Heart right ventricle (tissue), 16 donors: Measurements from ENCODE around the gene RBCK1. TPM values are rescaled to one million over a fixed set of nuclear protein-coding genes. Genes with fewer than 3 reads are reported as not detected.
A peak's percentile ranks its signal among the peaks of the same experiment; 100 is the strongest.
"Not testable (repeated sequence)": the region's sequence is repeated elsewhere in the genome, so short reads cannot be mapped to it uniquely, and the experiment has no call there.

Experiments
- ATAC-seq, 8 donors: fragments of 200-7000 bp; cut with Tn5 transposase; one replicate each; pipeline ENCODE4 v1.9.1; 2020; ENCODE audit warnings: mild to moderate bottlenecking in 8 of 8, moderate library complexity in 8 of 8, moderate number of reproducible peaks in 1 of 8
- DNase-seq, 2 donors: peaks; one replicate each; pipeline ENCODE4 v3.0.0-alpha.2; 2020
- H3K27ac ChIP-seq, 10 donors: fragments of 200-600 bp; sonication (generic) in 2 of 10; one replicate each; pipeline versions ENCODE4 v1.5.0 to v1.8.0; 2020 to 2022; ENCODE audit warnings: mild to moderate bottlenecking in 3 of 10
- H3K27me3 ChIP-seq, 7 donors: fragments of 200-600 bp; one replicate each; pipeline ENCODE4 v1.8.0; 2021 to 2022; ENCODE audit warnings: mild to moderate bottlenecking in 2 of 7
- H3K36me3 ChIP-seq, 9 donors: fragments of 200-600 bp; sonication (generic) in 1 of 9; one replicate each; pipeline versions ENCODE4 v1.5.0 to v1.8.0; 2020 to 2022; ENCODE audit warnings: mild to moderate bottlenecking in 2 of 9
- H3K4me1 ChIP-seq, 9 donors: fragments of 200-600 bp; sonication (generic) in 1 of 9; one replicate each; pipeline versions ENCODE4 v1.5.0 to v1.8.0; 2020 to 2022; ENCODE audit warnings: mild to moderate bottlenecking in 4 of 9
- H3K4me3 ChIP-seq, 10 donors: fragments of 200-600 bp; sonication (generic) in 2 of 10; one replicate each; pipeline versions ENCODE4 v1.5.0 to v1.8.0; 2020 to 2022; ENCODE audit warnings: mild to moderate bottlenecking in 7 of 10, moderate library complexity in 2 of 10
- H3K9me3 ChIP-seq, 11 donors: fragments of 200-600 bp in 10 of 11; sonication (generic) in 2 of 11; one replicate each; pipeline versions ENCODE4 v1.5.0 to v1.8.0; 2013 to 2022; ENCODE audit warnings: mild to moderate bottlenecking in 2 of 11, control low read depth in 1 of 11, moderate library complexity in 1 of 11
- WGBS, 2 donors: extraction: QIAGEN DNeasy Blood & Tissue Kit; methylation state at CpG; one replicate each; pipeline ENCODE4 v1.1.7; 2013; ENCODE audit warnings: inconsistent platforms in 1 of 2; 5-methylcytosine and 5-hydroxymethylcytosine counted together
- intact Hi-C, 10 donors: fragments of 100-400 bp; cut with DNase I; formaldehyde crosslinking; loops; one replicate each; pipeline versions ENCODE4 v1.11.1 to v1.14.2; 2022
- polyA plus RNA-seq, 2 donors: library from polyadenylated mRNA; stranded (reverse); fragments of 200-250 nt; gene quantifications; one replicate each; pipeline ENCODE4 v1.2.3, GENCODE V29; 2013
- total RNA-seq, 10 donors: library from RNA; stranded (reverse); fragmentation: NEBNext Ultra II Directional in 3 of 10; extraction: Animal tissue kit (Norgen Biotek cat#: 25700) in 3 of 10; gene quantifications; one replicate each; pipeline versions ENCODE4 v1.2.1 to v1.2.4, GENCODE V29; 2021 to 2023
- TF ChIP-seq, protein P1 (sequence below), 9 donors: fragments of 200-600 bp; sonication (generic) in 2 of 9; IDR thresholded peaks; one replicate each; pipeline versions ENCODE4 v1.5.0 to v1.8.0; 2021 to 2022; ENCODE audit warnings: antibody characterized with exemption in 9 of 9, mild to moderate bottlenecking in 5 of 9, moderate library complexity in 1 of 9
- donor health status: Arrhythmogenic right ventricular cardiomyopathy.
- donor health status: ischemic (EF 13 %, LVEDD 7.1; RV severe dilation, severe dysfunction).
- donor health status: healthy with polysubstance abuse.
- donor health status: DM: no; HTN: yes; CAD: no.
- donor health status: DM: no; HTN: no; CAD: no.
- donor health status: ischemic (EF 25% LVEDD 6.9; RV normal size, moderate dysfunction).
- donor health status: ischemic (EF 25% LVEDD 5.7; RV mildly dilated, moderate dysfunction).
- donor health status: healthy.
- donor health status: DM: yes; HTN: yes; CAD: no.
- donor health status: Ischemic cardiomyopathy.
- donor health status: ischemic (EF 35%, LVEDD 5.7; RV mildly dilated, moderate dysfunction).
- donor health status: nonischemic (EF 11% LVEDD 7.7; RV severe dilation, severe dysfunction).
- donor health status: DM: yes; HTN: yes; CAD: no.
- donor health status: PGD.
- donor health status: ischemic (EF 29% LVEDD 5.4; RV normal size, mild dysfunction).
- donor health status: nonischemic (EF 23%, LVEDD 6.1; RV moderate dilation, normal function).

Gene RBCK1
- total and polyA plus RNA-seq, 12 donors = 32.0 to 86.8 (median 44.0) TPM

DNA sequence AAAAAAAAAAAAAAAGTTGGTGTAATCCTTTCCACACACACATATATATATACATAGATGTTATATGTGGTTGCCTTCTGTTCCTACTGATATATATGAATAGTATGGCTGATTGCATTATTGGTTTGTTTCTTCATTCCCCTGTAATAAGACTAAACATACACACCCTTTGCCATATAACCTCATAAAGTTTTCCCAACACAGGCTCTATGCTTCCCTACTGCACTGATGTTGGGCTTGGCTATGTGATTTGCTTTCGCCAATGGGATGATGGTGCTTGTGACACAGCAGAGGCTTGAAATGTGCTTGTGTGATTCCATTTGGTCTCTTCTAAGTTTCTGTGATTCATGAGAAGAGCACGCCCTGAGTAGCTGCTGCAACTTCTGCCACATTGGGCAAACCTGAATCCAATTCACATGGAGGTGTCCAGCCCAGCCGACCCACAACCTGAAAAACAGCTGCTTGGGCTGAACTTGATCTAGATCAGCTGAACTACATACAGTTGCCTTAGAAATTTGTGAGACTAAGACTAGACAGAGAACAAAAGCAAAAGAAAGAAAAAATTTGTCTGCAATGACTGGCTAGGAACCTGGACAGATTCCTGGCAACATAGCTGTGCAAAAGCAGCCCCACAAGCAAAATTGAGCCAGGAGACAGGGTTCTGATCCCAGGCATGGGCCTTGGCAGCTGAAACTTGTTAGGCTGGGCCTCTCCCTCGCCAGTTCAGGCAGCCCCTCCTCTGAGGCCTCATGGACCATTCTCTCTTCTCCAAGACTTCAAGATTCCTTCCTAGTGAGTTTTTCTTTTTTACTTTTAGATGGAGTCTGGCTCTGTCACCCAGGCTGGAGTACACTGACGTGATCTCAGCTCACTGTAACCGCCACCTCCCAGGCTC is 67.6 kb downstream of the RBCK1 start:
- Histone ChIP-seq H3K4me3 (no peak overlapping the region), H3K4me1 (peaks cover 0 to 9% (median 0%) of the 10 kb centered on the region in 9 donors), H3K27ac (peak overlapping the region in 1 of 10 donors; percentile 2), H3K36me3 (peaks cover 0 to 33% (median 6%) of the 10 kb centered on the region in 9 donors), H3K27me3 (no peaks in the 10 kb centered on the region), H3K9me3 (peaks cover 0 to under 1% (median 0%) of the 10 kb centered on the region in 11 donors)
- 84 to 88% methylated on average over 6 of the region's 6 CpGs for WGBS, 2 donors
- ATAC-seq (peak in 1 of 8 donors; percentile 15), DNase-seq (no peak)
- TF ChIP-seq, protein P1, sequence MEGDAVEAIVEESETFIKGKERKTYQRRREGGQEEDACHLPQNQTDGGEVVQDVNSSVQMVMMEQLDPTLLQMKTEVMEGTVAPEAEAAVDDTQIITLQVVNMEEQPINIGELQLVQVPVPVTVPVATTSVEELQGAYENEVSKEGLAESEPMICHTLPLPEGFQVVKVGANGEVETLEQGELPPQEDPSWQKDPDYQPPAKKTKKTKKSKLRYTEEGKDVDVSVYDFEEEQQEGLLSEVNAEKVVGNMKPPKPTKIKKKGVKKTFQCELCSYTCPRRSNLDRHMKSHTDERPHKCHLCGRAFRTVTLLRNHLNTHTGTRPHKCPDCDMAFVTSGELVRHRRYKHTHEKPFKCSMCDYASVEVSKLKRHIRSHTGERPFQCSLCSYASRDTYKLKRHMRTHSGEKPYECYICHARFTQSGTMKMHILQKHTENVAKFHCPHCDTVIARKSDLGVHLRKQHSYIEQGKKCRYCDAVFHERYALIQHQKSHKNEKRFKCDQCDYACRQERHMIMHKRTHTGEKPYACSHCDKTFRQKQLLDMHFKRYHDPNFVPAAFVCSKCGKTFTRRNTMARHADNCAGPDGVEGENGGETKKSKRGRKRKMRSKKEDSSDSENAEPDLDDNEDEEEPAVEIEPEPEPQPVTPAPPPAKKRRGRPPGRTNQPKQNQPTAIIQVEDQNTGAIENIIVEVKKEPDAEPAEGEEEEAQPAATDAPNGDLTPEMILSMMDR (IDR thresholded peaks at IDR 0.05) = no peak
- intact Hi-C loops = loop anchor here in 7 of 10 donors (5.0 to 10.0 kb wide), 5 partner anchors 68 to 259 kb away; partner anchors contain the start of gene RBCK1 (in 3 of the 7)

DNA sequence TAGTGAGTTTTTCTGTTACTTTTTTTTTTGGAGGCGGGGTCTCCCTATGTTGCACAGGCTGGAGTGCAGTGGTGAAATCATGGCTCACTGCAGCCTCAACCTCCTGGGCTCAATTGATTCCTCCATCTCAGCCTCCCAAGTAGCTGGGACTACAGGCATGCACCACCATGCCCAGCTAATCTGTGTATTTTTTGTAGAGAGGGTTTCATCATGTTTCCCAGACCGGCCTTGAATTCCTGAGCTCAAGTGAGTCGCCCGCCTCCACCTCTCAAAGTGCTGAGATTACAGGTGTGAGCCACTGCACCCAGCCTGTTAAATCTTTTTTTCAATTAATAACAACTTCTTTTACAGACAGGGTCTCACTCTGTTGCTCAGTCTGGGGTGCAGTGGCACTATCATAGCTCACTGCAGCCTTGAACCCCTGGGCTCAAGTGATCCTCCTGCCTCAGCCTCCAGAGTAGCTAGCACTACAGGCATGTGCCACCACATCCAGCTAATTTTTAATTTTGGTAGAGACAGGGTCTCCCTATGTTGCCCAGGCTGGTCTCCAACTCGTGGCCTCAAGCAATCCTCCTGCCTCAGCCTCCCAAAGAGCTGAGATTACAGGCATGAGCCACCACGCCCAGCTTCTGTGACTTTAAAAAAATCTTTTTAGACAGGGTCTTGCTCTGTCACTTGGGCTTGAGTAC is 68.6 kb downstream of the RBCK1 start:
- H3K4me1 ChIP-seq, H3K27me3 ChIP-seq, ATAC-seq, DNase-seq, H3K4me3 ChIP-seq, H3K9me3 ChIP-seq: not testable (repeated sequence)
- intact Hi-C loops = loop anchor here in 7 of 10 donors (5.0 to 10.0 kb wide), 5 partner anchors 69 to 258 kb away; partner anchors contain the start of gene RBCK1 (in 3 of the 7)
- peak overlapping the region in 1 of 10 donors; percentile 2 for H3K27ac ChIP-seq
- H3K36me3 ChIP-seq = peaks cover 0 to 43% (median 9%) of the 10 kb centered on the region in 9 donors
- WGBS, 2 donors = 88 to 98% methylated on average over 6 of the region's 6 CpGs

GRCh38 chr20:478010-478948 is 70.2 kb downstream of the RBCK1 start:
- Histone ChIP-seq H3K27ac (no peak overlapping the region), H3K4me1 (peaks cover 0 to 13% (median 3%) of the 10 kb centered on the region in 9 donors), H3K36me3 (peaks cover 0 to 58% (median 23%) of the 10 kb centered on the region in 9 donors), H3K27me3 (no peaks in the 10 kb centered on the region), H3K9me3 (no peaks in the 10 kb centered on the region), H3K4me3 (no peak overlapping the region)
- 81 to 86% methylated on average over 8 of the region's 8 CpGs for WGBS, 2 donors
- ATAC-seq (peak in 6 of 8 donors; percentile 17 to 58 (median 28)), DNase-seq (no peak)
- TF ChIP-seq, protein P1 (IDR thresholded peaks at IDR 0.05) = no peak
- intact Hi-C loops = loop anchor here in 8 of 10 donors (1.0 to 10.0 kb wide), 7 partner anchors 71 to 257 kb away; partner anchors contain the start of gene RBCK1 (in 3 of the 8)

- no peak overlapping the region for H3K4me3 ChIP-seq
- no peaks in the 10 kb centered on the region for H3K9me3 ChIP-seq
- intact Hi-C loops = loop anchor here (1.0 to 10.0 kb wide), 8 partner anchors 72 to 256 kb away; partner anchors contain the start of gene RBCK1 (in 3 of the 10)
- peaks cover 0 to 62% (median 25%) of the 10 kb centered on the region in 9 donors for H3K36me3 ChIP-seq
- ATAC-seq (peak in 6 of 8 donors; percentile 15 to 56 (median 42)), DNase-seq (peak in 1 of 2 donors; percentile 24)
- H3K27ac ChIP-seq = no peak overlapping the region
- WGBS, 2 donors = 47 to 53% methylated on average over 3 of the region's 3 CpGs
- H3K4me1 ChIP-seq = peaks cover 0 to 20% (median 8%) of the 10 kb centered on the region in 9 donors
- TF ChIP-seq, protein P1 (IDR thresholded peaks at IDR 0.05) = peak; percentile 43 to 76 (median 67)
- no peaks in the 10 kb centered on the region for H3K27me3 ChIP-seq
Measured at GRCh38 chr20:478949-479429, 70.9 kb downstream of the RBCK1 start.
